Stimulated activated CD4-positive, alpha-beta T cell treated with anti-CD3 and anti-CD28 coated beads, Interleukin-12 subunit alpha, Interleukin-12 subunit beta, amount 100 ng/mL, for 48 hours (primary cell): Measurements from ENCODE around the gene CAMK2A.
"Not testable (repeated sequence)": the region's sequence is repeated elsewhere in the genome, so short reads cannot be mapped to it uniquely, and the experiment has no call there.

Experiments
- DNase-seq, 3 donors: peaks; one replicate each; pipeline ENCODE4 v3.0.0-alpha.2; 2020; ENCODE audit warnings: low read depth in 2 of 3, low spot score in 1 of 3

Gene CAMK2A

DNA sequence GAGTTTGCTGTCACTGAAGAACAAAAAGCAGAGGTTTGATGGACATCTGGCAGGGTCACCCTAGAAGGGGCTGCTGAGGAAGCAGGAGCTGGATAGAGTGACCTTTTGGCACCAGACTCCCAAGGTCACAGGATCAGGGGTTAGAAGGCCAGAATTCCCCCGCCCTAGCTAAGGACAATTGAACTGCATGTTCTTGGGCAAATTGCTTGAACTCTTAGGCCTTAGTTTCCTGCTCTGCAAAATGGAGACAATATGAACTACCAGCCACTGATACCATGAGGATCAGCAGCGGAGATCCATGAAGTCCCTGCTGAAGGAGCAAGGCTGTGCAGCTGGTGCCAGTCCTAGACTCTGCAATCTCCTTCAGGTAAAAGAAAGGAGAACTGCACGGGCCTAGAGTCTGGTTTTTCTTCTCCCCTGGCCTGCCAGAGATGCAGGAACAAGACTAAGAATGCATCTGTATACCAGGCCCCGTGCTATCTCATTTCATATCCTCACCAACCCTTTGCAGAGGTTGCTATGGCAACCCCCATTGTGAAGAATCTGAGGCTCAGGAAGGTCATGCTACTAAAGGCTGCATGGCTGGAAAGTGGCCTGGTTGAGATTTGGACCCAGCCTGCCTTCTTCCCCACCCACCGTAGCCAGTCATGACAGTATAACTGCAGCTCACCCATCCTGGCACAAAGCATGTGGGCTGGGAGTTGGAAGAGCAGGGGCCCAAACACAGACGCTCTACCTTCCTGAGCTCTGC is 33.7 kb downstream of the CAMK2A start:
- no peak for DNase-seq

DNA sequence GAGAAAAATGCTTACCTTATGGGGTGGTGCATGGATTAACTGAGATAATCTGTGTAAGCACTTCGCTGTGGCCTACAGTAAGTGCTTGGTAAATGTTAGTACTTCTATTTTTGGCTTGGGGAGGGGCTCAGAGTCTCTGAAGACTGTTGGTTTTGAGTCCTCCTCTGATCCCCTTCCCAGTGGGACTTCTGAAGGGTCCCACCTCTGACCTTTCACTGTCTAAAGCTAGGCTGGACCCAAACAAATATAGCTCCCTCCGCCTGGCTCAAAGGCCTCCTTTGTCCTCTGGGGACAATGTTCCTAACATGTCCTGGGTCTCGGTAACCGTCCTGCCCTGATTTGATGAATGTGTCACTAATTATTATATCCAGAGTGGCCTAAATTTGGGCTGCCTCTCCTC is 34.8 kb downstream of the CAMK2A start:
- no peak for DNase-seq

DNA sequence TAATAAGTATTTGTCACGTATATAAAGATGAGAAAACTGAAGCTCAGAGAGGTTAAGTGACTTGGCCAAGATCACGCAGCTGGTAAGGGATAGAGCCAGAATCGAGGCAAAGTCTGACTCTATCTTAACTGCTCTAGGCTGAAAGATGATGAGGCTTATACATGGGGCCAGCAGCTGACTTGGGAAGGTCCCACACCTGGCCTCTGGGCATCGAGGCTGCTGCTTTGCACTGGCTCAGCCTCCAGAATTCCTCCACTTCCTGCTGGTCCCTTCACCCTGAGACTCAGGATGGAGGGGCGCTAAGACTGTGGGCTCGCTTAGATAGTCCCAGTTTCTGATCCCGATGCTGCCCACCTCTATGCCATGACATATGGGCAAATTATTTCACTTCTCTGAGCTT is 35.2 kb downstream of the CAMK2A start:
- no peak for DNase-seq

DNA sequence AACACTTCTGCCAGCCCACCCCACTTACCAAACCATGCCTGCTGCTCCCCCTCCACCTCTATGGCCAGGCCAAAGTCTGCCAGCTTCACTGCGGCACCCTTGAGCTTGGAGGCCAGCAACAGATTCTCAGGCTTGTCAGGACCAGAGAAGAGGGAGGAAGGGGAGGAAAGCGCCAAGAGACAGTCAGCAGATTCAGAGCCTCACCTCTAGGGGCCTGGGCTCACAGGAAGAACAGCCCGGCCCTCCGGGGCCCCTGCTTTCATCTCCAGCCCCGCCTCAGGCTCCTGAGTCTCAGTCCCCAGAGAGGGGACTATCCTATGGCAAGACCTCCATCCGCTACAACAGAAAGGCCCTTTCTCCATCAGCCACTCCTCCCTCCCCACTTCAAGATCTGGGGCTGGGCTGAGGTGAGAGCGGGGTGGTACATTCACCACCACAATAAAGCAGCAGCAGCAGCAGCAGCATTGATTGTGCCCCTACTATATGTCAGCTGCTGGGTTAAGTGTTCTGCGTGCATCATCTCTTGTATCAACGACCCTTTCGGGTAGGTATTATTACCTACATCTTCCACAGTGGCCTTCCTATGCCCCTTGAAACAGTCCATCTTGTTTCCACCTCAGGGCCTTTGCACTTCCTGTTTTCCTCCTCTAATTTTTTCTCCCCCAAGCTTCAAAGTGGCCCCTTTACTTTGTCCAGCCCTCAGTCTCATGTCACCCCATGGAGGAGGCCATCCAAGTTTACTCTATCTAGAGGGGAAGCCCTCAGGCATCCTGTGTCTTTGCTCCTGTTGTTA is 36.0 kb downstream of the CAMK2A start:
- no peak for DNase-seq

DNA sequence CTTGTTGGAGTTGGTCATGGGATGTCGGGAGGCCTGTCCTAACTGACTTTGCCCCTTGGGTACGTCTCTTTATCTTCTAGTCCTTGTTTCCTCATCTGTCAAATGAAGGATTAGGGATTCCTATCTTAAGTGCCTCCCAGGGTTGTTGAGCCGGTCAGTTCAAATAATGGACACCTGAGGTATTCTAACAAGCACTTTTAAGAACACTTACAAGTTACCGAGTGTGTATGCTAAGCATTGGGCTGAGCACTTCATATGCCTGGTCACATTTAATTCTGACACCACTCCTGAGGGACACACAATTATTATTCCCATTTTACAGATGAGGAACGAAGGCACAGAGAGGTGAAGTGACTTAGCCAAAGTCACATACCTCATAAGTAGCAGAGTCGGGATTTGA is 37.1 kb downstream of the CAMK2A start:
- no peak for DNase-seq

DNA sequence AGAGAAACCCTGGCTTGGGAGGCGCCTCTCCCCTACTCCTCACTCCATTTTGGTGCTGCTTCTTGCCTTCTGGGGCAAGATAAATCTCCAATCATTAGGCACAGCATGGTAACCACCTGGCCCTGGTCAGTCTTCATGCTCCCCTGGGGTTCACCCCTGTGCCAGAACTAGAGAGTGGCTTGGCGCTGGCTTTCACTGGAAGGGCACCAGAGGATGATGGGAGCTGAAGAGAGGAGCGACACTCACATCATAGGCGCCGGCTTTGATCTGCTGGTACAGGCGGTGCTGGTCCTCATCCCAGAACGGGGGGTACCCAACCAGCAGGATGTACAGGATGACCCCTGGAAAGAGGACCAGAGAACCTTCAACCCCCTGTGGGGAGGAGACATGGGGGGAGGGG is 38.1 kb downstream of the CAMK2A start:
- DNase-seq, result no peak

DNA sequence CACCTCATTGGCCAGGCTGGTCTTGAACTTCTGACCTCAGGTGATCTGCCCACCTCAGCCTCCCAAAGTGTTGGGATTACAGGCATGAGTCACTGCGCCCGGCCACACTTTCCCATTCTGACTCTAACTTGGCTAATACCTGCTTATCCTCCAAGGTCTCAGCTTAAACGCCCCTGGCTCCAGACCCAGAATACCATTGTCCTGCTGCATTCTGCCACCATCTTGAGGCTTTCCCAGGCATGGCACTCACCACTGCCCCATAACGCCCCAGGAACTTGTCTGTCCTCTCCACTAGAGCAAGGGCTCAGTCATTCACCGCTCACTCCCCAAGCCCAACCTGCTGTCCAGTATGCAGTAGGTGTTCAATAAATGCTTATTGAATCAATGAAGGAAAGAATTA is 39.8 kb downstream of the CAMK2A start:
- DNase-seq, result no peak

DNA sequence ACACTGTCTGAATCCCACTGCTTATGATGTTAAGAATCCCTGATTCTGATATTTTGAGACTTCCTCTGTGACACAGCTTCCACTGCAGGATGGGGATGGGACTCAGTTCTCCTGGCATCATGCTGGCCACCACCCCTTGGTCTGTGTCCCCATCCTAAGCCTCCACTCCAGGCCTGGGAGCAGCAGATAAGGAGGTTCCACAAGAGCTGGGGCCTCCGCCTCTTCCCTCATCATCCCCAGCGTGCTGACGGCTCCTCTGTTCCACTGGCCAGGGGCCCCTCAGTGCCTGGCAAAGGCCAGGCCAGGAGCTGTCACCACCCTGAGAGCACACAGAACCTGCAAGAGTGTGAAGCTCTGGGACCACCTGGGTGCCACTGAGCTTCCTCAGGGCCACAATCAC is 40.6 kb downstream of the CAMK2A start:
- DNase-seq, result no peak

DNA sequence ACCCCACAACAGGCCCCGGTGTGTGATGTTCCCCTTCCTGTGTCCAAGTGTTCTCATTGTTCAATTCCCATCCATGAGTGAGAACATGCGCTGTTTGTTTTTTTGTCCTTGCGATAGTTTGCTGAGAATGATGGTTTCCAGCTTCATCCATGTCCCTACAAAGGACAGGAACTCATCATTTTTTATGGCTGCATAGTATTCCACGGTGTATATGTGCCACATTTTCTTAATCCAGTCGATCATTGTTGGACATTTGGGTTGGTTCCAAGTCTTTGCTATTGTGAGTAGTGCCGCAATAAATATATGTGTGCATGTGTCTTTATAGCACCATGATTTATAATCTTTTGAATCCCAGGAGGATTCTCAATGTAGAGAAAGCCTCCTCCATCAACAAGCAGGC is 41.1 kb downstream of the CAMK2A start:
- not testable (repeated sequence) for DNase-seq

DNA sequence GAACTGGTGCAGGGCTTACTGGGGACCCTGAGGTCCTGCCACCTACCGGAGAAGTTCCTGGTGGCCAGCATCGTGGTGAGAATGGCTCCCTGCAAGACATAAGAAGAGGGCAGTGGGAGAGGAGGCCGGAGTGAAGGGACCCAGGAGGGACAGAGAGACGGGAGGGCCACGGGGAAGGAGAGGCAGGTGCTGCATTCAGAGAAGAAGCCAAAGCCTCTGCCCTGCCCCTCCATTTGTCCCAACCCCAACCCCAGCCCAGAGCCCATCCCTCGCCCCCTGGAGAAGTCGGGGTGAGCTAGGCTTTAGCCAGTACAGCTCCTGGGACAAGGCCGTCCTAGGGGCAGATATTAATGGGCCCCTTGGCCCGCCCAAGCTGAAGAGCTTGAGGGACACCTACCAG is 41.8 kb downstream of the CAMK2A start:
- no peak for DNase-seq

DNA sequence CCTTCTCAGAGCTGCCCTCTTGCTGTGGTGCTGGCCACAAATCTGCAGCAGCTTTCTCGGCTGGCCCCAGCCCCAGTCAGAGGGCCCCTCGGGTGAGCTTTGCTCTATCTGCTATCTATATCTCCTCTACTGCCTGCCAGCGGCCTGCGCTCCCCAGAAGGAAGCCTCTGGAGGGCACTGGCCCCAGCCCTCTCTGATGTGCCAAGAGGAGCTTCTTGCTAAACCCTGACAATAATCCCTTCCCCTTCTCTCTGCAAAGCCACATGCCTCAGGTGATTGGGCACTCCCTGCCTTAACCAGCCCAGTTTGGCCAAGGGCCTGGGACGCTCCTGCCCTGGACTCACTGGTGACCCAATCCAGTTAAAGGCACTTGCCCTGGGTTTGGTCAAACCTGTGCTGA is 42.7 kb downstream of the CAMK2A start:
- no peak for DNase-seq

DNA sequence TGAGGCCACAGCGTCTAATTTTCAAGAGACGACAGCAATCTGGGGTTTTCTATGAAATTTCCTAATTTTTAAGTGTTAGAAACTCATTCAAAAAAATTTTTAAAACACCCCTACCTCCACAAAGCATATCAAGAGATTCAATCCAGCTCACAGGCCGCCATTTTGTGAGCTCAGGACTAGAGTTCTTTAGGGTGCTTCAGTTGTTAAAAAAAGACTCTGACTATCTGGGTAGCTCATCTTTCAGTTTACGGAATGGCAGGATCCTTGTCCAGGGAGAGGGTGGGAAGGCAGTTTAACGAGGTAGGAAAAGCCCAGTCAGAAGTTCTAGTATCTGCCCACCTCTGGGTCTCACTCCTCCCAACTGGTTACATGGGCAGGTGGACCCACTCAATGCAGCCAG is 43.1 kb downstream of the CAMK2A start:
- DNase-seq, result no peak

DNA sequence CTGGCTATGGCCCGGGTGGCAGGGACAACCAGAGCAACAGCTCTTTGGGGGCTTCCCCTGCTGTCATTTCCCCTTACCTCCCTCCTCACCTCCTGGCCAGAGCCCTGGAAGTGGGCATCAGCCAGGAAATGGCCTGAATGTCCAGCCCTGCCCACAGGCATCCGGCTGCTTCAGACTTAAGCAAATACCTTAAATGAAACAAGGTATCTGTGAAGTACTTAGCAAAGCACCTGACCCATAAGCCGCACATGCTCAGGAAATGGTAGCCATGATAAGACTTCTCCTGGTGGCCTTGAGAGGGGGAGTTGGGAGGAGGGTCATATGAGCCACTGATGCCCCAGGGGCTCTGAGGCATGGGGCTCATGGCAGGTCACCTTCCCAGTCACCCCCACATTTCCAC is 43.8 kb downstream of the CAMK2A start:
- DNase-seq, result no peak

DNA sequence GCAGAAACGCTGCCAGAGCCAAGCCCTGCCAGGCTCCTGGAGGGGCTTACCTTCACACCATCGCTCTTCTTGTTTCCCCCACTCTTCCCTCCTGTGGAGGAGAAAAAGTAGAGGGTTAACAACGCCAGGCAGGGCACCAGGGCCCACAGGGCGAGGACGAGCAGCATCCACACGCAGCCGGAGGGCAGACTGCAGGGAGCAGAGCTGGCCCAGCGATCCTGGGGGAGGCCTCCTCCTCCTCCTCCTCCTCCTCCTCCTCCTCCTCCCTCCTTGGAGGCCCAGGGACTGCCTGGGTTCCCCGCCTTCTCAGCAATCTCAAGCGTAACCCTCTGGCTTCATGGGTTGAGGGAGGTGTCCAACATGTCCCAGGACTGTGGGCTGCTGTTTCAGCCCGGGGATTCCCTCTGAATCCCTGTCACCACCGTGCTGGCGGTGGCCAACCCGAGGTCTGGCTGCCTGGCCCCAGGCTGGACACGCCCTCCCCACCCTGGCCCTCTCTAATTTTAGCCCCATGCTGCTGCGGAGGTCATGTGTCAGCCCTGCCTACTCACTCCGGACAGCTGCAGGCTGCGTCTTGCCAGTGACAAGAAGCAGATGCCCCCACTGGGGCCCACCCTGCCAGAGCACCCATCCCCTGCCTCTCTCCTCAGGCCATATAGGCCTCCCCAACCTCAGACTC is 44.3 kb downstream of the CAMK2A start:
- no peak for DNase-seq

DNA sequence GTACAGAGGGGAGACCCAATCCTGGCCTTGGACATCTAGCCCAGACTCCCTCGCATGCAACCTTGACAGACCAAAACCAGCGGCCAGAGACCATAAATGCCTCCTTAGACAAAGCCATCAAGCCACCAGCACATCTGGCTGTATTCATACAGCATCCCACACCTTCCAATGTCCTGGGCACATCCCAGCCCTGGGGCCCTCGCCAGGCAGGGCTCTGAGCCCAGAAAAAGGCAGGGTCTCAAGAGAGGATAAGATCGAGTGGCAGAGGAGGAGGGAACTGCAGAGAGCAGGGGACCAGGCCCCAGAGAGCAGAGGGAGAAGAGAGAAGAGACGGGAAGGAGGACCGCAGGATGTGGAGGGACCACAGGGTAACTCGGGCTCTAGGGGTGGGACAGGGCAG is 45.4 kb downstream of the CAMK2A start:
- DNase-seq, result no peak

DNA sequence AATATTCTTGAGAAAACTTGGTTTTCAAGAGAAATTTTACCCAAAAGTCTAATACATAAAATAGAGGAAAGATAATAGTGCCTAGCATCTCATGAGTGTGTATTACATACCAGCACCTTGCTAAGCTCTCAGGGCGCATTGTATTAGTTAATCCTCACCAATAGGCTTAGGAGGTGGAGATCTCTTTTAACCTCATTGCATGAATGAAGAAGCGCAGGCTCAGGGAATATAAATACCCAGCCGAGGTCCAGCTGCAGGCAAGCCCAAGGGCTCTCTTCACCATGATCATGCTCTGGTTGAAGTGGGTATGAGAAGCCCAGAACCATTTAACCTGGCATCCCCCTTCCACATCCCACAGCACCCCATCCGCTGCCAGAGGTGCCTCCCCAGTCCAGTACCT is 46.0 kb downstream of the CAMK2A start:
- DNase-seq, result no peak

DNA sequence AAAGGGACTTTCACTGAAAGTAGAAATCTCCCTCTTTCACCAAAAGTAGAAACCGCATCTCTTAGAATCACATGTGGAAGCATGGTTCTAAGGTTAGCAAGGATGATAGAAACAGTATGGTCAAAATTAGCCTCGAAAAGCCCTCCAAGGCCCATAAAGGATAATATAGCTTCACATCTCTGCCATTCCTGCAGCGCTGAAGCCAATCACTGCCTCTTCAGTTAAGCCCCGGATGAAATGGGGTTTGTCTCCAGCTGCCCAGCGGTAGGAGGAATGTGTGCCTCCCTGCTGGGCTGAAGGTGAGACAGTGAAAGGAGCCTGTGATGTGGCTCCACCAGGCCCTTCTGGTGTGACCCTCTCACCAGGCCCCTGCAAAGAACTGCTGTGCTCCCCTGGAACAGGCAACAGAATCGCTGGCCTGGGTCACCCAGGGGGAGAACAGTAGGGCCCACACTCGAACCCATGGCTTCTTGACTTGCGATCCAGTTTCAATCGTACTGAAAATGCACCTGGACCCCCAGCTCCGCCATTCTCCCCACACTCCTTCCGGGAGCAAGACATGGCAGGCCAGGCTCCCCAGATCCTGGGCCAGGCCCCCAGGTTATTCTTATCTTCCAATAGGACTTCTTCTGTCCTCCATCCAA is 47.2 kb downstream of the CAMK2A start:
- no peak for DNase-seq

DNA sequence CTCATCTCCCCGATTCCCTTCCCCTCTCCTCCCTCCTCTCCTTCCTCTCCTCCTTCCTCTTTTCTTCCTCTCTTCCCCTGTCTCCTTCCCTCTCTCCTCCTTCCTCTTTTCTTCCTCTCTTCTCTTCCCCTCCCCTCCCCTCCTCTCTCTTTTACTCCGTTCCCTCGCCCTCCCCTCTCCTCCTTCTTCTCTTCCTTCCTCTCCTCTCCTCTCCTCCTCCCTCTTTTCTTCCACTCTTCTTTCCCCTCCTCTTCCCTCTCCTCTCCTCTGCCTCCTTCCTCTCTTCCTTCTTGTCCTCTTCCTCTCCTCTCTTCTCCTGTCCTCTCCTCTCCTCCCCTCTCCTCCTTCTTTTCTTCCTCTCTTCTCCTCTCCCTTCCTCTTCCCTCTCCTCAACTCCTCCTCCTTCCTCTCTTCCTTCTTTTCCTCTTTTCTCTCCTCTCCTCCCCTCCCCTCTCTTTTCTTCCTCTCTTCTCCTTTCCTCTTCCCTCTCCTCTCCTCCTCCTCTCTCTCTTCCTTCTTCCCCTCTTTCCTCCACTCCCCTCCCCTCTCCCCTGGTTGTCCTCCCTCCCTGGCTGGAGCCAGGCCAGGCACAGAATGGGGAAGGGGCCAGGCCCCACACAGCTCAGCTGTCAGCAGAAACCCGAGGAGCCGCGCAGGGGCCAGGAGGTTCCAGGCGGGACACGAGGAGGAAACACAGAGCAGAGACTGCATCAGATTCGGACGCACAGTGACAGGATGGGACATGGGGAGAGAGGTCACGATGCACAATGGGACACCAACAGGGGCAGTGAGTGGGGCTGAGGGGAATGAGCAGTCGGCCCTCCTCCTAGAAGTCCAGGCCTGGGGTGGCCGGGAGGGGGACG is 48.0 kb downstream of the CAMK2A start:
- no peak for DNase-seq

DNA sequence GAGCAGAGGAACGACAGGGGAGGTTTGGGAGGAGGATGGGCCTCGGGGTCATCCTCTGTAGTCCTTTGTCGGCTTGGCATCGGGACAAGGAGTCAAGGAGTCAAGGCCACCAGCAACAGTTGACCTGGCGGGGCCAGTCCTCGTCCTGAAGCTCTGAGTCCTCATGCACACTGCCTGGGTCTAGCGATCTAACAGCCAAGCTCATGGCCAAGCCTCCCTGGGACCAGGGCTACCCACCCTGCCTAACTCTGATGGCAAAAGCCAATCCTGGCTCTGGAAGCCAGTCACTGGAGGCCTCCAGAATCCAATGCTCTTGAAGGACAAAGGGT is 49.8 kb downstream of the CAMK2A start:
- DNase-seq, result no peak

DNA sequence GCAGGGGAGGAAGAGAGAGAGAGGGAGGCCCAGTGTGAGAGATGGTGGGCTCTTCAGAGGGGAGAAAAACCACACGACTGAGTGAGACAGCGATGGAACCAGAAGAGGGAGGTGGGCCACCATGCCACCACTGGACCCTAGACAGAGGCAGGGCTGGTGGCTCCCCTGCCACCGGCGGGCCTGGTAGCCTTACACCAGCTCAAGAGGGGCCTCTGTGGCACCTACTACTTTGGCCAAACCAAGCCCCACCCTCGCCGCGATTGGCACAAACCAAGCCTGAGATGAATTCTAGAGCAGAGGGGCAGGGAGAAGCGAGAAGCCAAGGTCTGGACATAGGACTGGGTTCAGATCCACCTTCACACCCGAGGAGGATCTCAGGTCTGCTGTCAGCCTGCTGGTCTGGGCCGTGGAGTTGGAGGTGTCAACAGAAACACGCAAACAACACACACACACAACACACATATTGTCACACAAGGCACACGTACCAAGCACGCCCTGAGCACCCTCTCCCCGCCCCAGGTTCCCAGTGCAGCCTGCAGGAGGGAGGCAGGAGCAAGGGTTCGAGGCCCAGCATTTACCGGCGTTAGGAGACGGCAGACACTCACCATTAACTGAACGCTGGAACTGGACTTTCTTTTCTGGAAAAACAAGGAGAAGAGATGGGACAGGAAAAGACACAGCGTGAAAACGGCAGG is 50.3 kb downstream of the CAMK2A start:
- no peak for DNase-seq
